UCSD-AML1 (cell line): Measurements from ENCODE around the gene IFT80.
A peak's percentile ranks its signal among the peaks of the same experiment; 100 is the strongest.

ENCODE experiments used
- DNase-seq: peaks from one replicate; lab custom pipeline; 2025; ENCODE audit not compliant: unreplicated experiment; lab: John Stamatoyannopoulos, UW

Gene IFT80

GRCh38 chr3:160401291-160402095 lies 2.5 kb upstream of the IFT80 start:
- peak; percentile 13 for DNase-seq

- DNase-seq: peak; percentile 53
Measured at GRCh38 chr3:160400702-160401150, 1.7 kb upstream of the IFT80 start.

- peak; percentile 64 for DNase-seq
Measured at GRCh38 chr3:160400030-160400701, 1.1 kb upstream of the IFT80 start.

- DNase-seq: no peak
Measured at GRCh38 chr3:160398820-160399124, 253 bp downstream of the IFT80 start.

DNA sequence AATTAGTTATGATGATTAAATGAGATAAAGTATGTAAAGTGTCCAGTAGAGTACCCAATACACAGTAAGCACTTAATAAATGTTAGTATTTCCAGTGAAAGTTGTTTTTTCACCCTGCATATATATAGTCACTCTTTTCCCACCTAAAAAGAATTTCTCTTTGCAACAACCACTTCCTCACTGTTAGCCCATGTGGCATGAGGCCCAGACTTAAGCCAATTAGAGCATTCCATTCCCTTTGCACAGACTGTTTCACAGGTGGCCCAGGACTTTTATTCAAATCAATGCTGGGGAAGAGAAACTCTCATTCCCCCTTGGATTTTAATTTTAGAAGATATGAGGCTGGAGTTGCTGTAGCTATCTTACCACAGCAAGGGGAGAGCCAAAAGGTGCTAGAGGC lies 3.7 kb downstream of the IFT80 start:
- no peak for DNase-seq

- no peak for DNase-seq
Measured at GRCh38 chr3:160394009-160394392, 5.0 kb downstream of the IFT80 start.

DNA sequence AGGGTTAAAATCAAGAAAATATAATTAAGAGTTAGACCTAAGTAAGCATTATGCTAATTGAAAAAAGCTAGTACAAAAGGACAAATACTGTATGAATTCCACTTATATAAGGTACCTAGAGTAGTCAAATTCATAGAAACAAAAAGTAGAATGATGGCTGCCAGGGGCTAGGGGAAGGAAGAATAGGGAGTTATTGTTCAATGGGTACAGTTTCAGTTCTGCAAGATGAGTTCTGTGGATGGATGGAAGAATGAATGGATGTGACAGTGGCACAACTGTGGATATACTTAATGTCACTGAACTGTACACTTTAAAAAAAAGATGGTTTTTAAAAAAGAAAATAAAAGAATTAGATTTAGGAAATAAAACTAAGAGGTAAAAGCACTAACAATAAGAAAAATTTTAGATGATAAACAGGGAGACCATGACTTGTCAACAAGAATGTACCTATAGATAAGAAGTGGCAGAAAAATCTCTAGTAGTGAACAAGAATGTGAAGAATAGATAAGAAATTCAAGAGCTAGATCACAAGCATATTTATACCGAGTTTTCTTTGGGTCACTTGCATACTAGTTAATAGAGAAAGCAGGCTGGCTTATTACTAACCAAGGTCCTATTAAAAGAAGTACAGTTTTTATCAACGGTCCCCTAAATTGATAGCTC lies 5.5 kb downstream of the IFT80 start:
- no peak for DNase-seq

DNA sequence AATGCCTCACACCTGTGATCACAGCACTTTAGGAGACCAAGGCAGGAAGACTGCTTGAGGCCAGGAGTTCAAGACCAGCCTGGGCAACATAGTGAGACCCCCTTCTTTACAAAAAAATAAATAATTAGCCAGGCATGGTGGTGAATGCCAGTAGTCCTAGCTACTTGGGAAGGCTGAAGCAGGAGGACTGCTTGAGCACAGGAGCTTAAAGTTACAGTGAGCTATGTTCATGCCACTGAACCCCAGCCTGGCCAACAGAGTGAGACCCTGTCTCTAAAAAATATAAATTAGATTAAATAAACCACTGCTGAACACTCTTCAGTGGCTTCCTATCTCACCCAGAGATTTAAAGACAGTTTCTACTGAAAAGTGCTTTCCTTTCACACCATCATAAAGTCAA lies 6.2 kb downstream of the IFT80 start:
- no peak for DNase-seq

- DNase-seq: no peak
Measured at GRCh38 chr3:160390565-160391138, 8.4 kb downstream of the IFT80 start.

DNA sequence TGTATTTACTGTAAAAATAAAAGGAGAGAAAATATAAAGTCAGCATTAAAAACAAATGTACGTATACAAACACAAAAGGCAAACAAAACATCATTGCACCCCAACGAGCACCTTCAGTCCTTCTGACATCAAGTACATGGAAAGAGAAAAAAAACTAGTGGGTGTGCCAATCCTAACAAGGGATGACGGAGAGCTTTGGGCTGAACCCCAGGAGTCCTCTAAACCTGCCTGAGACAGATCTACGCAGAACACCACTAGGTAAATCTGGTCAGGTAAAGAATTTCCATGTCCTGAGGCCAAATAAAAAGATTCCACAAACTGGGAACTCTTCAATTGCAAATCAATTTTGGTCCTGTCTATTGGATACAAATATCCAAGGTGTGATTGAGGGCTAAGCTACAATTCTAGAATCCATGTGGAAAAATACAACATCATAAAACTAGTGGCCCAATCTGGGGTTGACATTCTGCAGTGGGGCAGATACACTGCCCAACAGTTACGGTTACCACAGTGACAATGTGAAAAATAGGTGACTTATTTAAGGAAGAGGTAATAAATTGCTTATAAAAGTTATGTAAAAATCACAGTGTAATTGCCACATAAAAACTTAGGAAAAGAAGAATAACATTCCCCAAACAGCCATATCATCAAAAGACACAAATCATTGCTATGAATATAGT lies 14.2 kb downstream of the IFT80 start:
- no peak for DNase-seq

- DNase-seq: no peak
Measured at GRCh38 chr3:160381470-160381869, 17.6 kb downstream of the IFT80 start.

DNA sequence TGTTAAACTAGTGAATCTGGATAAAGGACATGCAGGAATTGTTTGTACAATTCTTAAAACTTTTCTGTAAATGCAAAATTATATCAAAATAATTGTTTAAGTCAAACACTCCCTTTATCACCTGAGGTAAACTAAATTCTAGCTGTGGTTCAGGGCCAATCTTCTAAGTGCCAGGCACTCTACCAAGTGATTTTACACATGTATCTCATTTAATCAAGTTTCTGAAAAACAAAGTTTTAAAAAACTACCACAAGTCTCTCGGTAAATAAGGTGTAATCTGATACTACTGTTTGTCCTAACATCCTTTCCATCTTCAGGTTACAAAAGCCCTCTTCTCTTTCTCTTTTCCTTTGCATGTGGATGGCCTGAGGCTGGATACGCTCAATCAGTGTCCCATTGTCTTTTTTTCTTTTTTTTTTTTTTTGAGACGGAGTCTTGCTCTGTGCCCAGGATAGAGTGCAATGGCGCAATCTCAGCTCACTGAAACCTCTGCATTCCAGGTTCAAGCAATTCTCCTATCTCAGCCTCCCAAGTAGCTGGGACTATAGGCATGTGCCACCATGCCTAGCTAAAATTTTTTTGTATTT lies 19.3 kb downstream of the IFT80 start:
- DNase-seq: no peak

DNA sequence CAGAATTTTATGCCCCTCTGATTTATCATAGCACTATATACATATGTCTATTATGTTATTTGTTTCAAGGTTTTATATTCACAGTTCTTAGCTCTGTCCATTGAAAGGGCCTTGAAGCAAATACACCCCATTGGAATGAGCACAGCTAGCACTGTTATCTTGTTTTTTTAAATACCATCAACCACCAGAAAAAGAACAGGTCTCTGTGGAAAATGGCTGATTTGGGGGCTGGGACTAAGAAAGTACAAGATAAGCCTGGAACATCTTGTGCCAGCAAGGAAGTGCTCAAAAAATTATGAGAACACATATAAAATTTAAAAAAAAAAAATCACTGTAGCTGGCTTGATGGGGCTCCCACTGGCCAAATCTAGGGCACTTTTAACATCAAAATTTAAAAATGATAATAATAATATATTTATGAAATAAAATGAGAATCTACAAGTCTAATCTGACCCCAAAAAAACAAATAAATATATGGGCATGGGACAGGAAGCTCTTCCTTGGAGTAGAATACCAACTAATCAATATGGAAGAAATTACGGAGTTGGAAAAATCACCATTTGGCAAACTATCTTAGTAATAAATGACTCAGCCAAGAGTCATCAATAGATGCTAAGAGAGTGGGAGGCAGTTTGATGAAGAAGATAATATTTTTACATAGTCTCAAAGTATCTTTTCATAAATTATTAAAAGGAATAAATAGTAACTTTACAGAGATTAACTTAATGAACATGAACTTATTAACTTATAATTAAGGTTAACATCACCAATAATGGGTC lies 20.5 kb downstream of the IFT80 start:
- DNase-seq: no peak

DNA sequence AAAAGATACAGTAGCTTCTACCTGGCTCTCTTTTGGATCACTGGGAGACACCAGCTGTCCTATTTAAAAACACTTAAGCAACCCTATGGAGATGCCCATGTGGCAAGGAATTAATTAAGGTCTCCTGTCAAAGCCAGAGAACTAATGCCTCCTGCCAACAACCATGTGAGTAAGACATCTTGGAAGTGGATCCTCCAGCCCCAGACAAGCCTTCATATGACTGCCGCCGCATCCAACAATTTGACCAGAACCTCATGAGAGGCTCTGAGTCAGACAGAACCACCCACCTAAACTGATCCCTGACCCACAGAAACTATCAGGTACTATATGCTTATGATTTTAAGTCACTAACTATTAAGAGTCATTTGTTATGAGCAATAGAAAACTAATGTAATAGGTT lies 22.3 kb downstream of the IFT80 start:
- DNase-seq: no peak

GRCh38 chr3:160374925-160375324 lies 24.1 kb downstream of the IFT80 start:
- no peak for DNase-seq

GRCh38 chr3:160374472-160374871 lies 24.6 kb downstream of the IFT80 start:
- no peak for DNase-seq

- no peak for DNase-seq
Measured at GRCh38 chr3:160373655-160374054, 25.4 kb downstream of the IFT80 start.

DNA sequence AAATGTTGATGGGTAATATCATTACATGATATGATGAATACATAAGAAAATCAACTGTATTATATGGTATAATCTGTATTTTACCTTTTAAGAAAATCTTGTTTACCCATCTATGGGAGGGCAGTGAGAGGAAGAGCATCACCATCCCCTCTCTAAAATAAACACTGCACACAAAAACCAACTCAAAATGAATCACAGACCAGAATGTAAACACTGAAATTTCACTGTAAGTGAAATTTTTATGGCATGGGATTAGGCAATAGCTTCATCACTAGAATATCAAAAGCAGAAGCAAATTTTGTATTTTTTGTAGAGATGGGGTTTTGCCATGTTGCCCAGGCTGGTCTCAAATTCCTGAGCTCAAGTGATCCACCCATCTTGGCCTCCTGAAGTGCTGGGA lies 26.2 kb downstream of the IFT80 start:
- DNase-seq: no peak

DNA sequence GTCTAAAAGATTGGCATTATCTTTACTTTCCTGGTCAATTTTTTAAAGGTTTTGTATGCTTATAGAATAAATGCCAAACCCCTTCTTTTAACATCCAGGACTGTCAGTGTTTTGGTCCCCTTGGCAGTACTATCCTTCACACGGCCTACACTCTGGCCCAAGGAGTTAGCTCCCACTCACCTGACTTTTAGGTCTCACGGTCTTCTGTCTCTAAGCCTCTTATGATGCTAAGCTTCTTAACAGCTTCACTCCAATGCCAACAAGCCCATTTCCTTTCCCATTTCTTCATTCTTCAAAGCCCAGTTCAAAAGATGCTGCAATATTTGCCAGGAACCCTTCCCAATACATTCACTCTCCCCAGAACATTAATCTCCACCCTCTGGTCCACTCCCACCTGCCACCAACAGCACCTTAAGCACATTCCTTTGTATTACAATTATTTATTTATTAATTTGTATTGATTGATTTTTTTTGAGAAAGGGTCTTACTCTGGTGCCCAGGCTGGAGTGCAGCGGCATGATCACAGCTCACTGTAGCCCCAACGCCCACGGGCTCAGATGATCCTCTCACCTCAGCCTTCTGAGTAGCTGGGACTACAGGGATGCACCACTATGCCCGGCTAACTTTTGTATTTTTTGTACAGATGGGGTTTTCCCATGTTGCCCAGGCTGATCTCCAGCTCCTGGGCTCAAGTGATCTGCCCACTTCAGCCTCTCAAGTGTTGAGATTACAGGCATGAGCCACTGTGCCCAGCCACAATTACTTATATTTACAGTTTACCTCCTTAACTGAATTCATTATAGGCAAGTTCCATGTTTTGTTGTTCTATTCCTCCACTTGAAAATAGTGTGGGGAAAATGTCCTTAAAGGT lies 27.8 kb downstream of the IFT80 start:
- no peak for DNase-seq
